Loucy (cell line): ENCODE results near the gene ITGB4.

Experiments
- H2AFZ ChIP-seq: fragments of 200-600 bp; sonication (generic); 2 replicates; pipeline ENCODE4 v1.6.0; 2016; ENCODE audit warnings: antibody characterized with exemption, mild to moderate bottlenecking, low read length, moderate library complexity
- H3F3A ChIP-seq: fragments of 200-600 bp; 2 replicates; pipeline ENCODE4 v1.6.0; 2016; ENCODE audit warnings: antibody characterized with exemption, low read depth, mild to moderate bottlenecking
- H3K27me3 ChIP-seq: fragments of 200-600 bp; sonication (generic); 2 replicates; pipeline ENCODE4 v1.6.1; 2014; ENCODE audit warnings: low read length, mild to moderate bottlenecking; ENCODE audit not compliant: insufficient read depth, poor library complexity, severe bottlenecking
- H3K36me3 ChIP-seq: fragments of 200-600 bp; sonication (generic); 2 replicates; pipeline ENCODE4 v1.6.1; 2016; ENCODE audit warnings: low read length; ENCODE audit not compliant: insufficient read depth
- H3K4me1 ChIP-seq: fragments of 200-600 bp; sonication (generic); 2 replicates; pipeline ENCODE4 v1.5.1; 2014; ENCODE audit warnings: low read length, mild to moderate bottlenecking; ENCODE audit not compliant: insufficient read depth, poor library complexity, severe bottlenecking
- H3K4me2 ChIP-seq: fragments of 200-600 bp; sonication (generic); 2 replicates; pipeline ENCODE4 v1.6.0; 2014; ENCODE audit warnings: antibody characterized with exemption, low read length, low read depth, mild to moderate bottlenecking; ENCODE audit not compliant: poor library complexity, severe bottlenecking
- H3K4me3 ChIP-seq: fragments of 200-600 bp; sonication (generic); 2 replicates; pipeline ENCODE4 v1.5.1; 2014; ENCODE audit warnings: low read length, mild to moderate bottlenecking, mixed read lengths; ENCODE audit not compliant: poor library complexity, severe bottlenecking
- H3K79me2 ChIP-seq: fragments of 200-600 bp; sonication (generic); 2 replicates; pipeline ENCODE4 v1.6.1; 2014; ENCODE audit warnings: low read length; ENCODE audit not compliant: insufficient read depth
- H3K9ac ChIP-seq: fragments of 200-600 bp; sonication (generic); 2 replicates; pipeline ENCODE4 v1.6.0; 2014; ENCODE audit warnings: mild to moderate bottlenecking, low read depth, low read length, moderate library complexity; ENCODE audit not compliant: poor library complexity, severe bottlenecking
- H3K9me2 ChIP-seq: fragments of 200-600 bp; sonication (generic); replicated peaks from 2 replicates; pipeline ENCODE4 v1.6.1; 2016; ENCODE audit warnings: low read depth, low read length, mixed read lengths
- H3K9me3 ChIP-seq: fragments of 200-600 bp; sonication (generic); 2 replicates; pipeline ENCODE4 v1.6.1; 2014; ENCODE audit warnings: mild to moderate bottlenecking, antibody characterized with exemption, low read length, low read depth; ENCODE audit not compliant: insufficient read depth
- H4K20me1 ChIP-seq: fragments of 200-600 bp; sonication (generic); 2 replicates; pipeline ENCODE4 v1.6.0; 2014; ENCODE audit warnings: antibody characterized with exemption, low read length, mild to moderate bottlenecking; ENCODE audit not compliant: insufficient read depth, poor library complexity, severe bottlenecking
- CTCF ChIP-seq: fragments of 200-600 bp; sonication (generic); conservative IDR thresholded peaks from 2 replicates; pipeline ENCODE4 v1.5.1; 2014; ENCODE audit warnings: mild to moderate bottlenecking, antibody characterized with exemption, low read length
- EZH2phosphoT487 ChIP-seq: fragments of 200-600 bp; IDR thresholded peaks from 2 replicates; pipeline ENCODE4 v1.6.1; 2018; ENCODE audit warnings: antibody characterized with exemption, mild to moderate bottlenecking, moderate library complexity, borderline replicate concordance

ITGB4 gene

GRCh38 chr17:75689441-75689873 lies 31.8 kb upstream of the ITGB4 start:
- peaks cover 25% of the 10 kb centered on the region; the same call in 1 of the 2 replicates for H3K36me3 ChIP-seq
- H2AFZ ChIP-seq, result no peak overlapping the region
- no peaks in the 10 kb centered on the region for H3K9me2 ChIP-seq
- no peaks in the 10 kb centered on the region for H3K9me3 ChIP-seq
- peaks cover 7% of the 10 kb centered on the region for H4K20me1 ChIP-seq
- H3K4me1 ChIP-seq, result peaks cover 52% of the 10 kb centered on the region
- no peak for TF ChIP-seq CTCF
- no peak for TF ChIP-seq EZH2phosphoT487
- peak overlapping the region; percentile 26 for H3K4me3 ChIP-seq
- peak overlapping the region; percentile 43 for H3K9ac ChIP-seq
- peaks cover 75% of the 10 kb centered on the region; the same call in 1 of the 2 replicates for H3K79me2 ChIP-seq
- peak overlapping the region; percentile 64 for H3K4me2 ChIP-seq
- no peaks in the 10 kb centered on the region for H3K27me3 ChIP-seq
- H3F3A ChIP-seq, result peaks cover 6% of the 10 kb centered on the region

DNA sequence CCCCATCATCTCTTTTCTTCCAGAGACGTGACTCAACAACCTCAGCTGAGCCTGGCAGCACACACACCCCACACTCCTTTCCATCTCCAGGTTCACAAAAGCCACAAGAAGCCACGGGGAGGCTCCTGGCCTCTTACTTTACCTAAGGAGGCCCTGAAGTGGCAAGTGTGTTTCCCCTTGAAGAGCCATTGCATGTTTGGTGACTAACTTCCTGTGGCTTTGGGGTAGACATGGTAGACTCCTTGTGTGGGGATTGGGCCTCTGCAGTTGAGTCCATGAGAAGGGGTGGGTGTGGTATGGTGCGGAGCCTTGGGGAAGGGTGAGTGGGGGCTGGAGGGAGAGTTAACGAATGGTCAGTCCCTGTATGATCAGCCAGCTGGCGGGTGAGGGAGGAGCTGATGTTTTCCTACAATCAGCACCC lies 29.9 kb upstream of the ITGB4 start:
- no peak for TF ChIP-seq EZH2phosphoT487
- no peak for TF ChIP-seq CTCF
- Histone ChIP-seq H3K4me1 (peaks cover 52% of the 10 kb centered on the region), H3K9me2 (no peaks in the 10 kb centered on the region), H3F3A (peaks cover 6% of the 10 kb centered on the region), H3K27me3 (no peaks in the 10 kb centered on the region), H3K4me3 (peak overlapping the region; percentile 43), H3K36me3 (peaks cover 42% of the 10 kb centered on the region; the same call in 1 of the 2 replicates), H3K9me3 (no peaks in the 10 kb centered on the region), H2AFZ (no peak overlapping the region), H3K79me2 (peaks cover 57% of the 10 kb centered on the region; the same call in 1 of the 2 replicates), H3K4me2 (peak overlapping the region; percentile 64), H4K20me1 (peaks cover 7% of the 10 kb centered on the region), H3K9ac (peak overlapping the region; percentile 43)

DNA sequence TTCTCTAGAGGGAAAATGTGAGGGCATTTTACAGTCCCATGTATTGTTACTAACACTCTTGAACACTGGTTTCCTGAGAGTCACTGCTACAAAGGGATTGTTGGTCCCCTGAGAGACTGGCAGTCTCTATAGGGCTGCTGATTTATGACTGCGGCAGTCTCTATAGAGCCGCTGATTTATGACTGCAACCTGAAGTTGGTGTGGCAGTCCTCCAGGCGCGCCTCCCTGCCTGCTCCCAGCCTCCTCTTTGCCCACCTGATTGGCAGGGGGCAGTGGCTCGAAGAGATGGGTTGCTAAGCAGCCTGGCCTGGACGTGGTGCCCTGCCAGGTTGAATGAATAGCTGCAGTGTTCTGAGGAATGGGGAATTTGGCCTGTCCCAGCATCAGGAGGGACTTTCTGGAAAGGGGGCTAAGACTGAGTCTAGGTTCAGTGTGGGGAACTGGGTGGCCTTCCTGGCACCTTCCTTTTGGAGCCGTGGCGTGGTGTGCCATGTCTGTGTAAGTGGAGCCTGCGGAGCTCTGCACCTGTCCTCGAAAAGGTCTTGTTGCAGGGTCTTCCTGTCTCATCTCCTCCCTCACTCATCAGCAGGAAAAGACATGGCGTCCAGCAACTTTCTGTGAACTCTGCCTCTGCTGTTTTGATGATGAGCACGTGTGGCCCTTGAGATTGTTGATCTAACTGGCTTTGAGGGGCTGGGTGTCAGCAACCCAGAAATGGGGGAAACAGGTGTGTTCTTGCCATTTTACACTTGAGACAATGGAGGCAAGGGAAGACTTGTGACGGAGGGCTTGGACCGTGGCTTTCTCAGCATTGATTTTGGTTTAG lies 29.2 kb upstream of the ITGB4 start:
- peaks cover 6% of the 10 kb centered on the region for H4K20me1 ChIP-seq
- peak overlapping the region; percentile 64 for H3K4me2 ChIP-seq
- no peak for TF ChIP-seq CTCF
- TF ChIP-seq EZH2phosphoT487, result no peak
- peaks cover 48% of the 10 kb centered on the region; the same call in 1 of the 2 replicates for H3K36me3 ChIP-seq
- H3K9me3 ChIP-seq, result no peaks in the 10 kb centered on the region
- peaks cover 51% of the 10 kb centered on the region; the same call in 1 of the 2 replicates for H3K79me2 ChIP-seq
- H2AFZ ChIP-seq, result no peak overlapping the region
- peaks cover 6% of the 10 kb centered on the region for H3F3A ChIP-seq
- no peaks in the 10 kb centered on the region for H3K27me3 ChIP-seq
- H3K9me2 ChIP-seq, result no peaks in the 10 kb centered on the region
- peak overlapping the region; percentile 43 for H3K4me3 ChIP-seq
- H3K4me1 ChIP-seq, result peaks cover 52% of the 10 kb centered on the region
- no peak overlapping the region for H3K9ac ChIP-seq
